ENCODE measurements around the gene RIPPLY3.
"Not testable (repeated sequence)": the region's sequence is repeated elsewhere in the genome, so short reads cannot be mapped to it uniquely, and the experiment has no call there.

RIPPLY3 gene

GRCh38 chr21:37030864-37031263 is 24.4 kb downstream of the RIPPLY3 start:
- TF ChIP-seq CTCF (IDR thresholded peaks at IDR 0.05; ENCODE audit: borderline replicate concordance, control extremely low read depth, extremely low read depth, insufficient read depth, missing control alignments) = no peak
- in situ Hi-C loops (cut with MboI; ENCODE audit: low sequenced_read_pairs, unreplicated experiment) = no loop called here
- no peak for DNase-seq (ENCODE audit: low spot score)

- in situ Hi-C loops (cut with MboI; ENCODE audit: low sequenced_read_pairs, unreplicated experiment) = no loop called here
Measured at GRCh38 chr21:37032293-37032692, 25.8 kb downstream of the RIPPLY3 start.

GRCh38 chr21:37032877-37033471 is 26.5 kb downstream of the RIPPLY3 start:
- in situ Hi-C loops (cut with MboI; ENCODE audit: low sequenced_read_pairs, unreplicated experiment) = no loop called here
- DNase-seq (ENCODE audit: low spot score) = no peak
- TF ChIP-seq CTCF (IDR thresholded peaks at IDR 0.05; ENCODE audit: borderline replicate concordance, control extremely low read depth, extremely low read depth, insufficient read depth, missing control alignments) = no peak

More at GRCh38 chr21:37032293-37032692, 25.8 kb downstream of the RIPPLY3 start:
- DNase-seq (ENCODE audit: low spot score) = no peak
- TF ChIP-seq CTCF (IDR thresholded peaks at IDR 0.05; ENCODE audit: borderline replicate concordance, control extremely low read depth, extremely low read depth, insufficient read depth, missing control alignments) = no peak

GRCh38 chr21:37034394-37034793 is 27.9 kb downstream of the RIPPLY3 start:
- DNase-seq (ENCODE audit: low spot score); in situ Hi-C loops (cut with MboI; ENCODE audit: low sequenced_read_pairs, unreplicated experiment): not testable (repeated sequence)

- in situ Hi-C loops (cut with MboI; ENCODE audit: low sequenced_read_pairs, unreplicated experiment) = no loop called here
- TF ChIP-seq CTCF (IDR thresholded peaks at IDR 0.05; ENCODE audit: borderline replicate concordance, control extremely low read depth, extremely low read depth, insufficient read depth, missing control alignments) = no peak
- no peak for DNase-seq (ENCODE audit: low spot score)
Measured at GRCh38 chr21:37036177-37036576, 29.7 kb downstream of the RIPPLY3 start.

GRCh38 chr21:37039411-37040075 is 33.0 kb downstream of the RIPPLY3 start:
- no peak for TF ChIP-seq CTCF (IDR thresholded peaks at IDR 0.05; ENCODE audit: borderline replicate concordance, control extremely low read depth, extremely low read depth, insufficient read depth, missing control alignments)
- DNase-seq (ENCODE audit: low spot score) = no peak
- in situ Hi-C loops (cut with MboI; ENCODE audit: low sequenced_read_pairs, unreplicated experiment) = no loop called here

- in situ Hi-C loops (cut with MboI; ENCODE audit: low sequenced_read_pairs, unreplicated experiment) = no loop called here
- no peak for DNase-seq (ENCODE audit: low spot score)
- TF ChIP-seq CTCF (IDR thresholded peaks at IDR 0.05; ENCODE audit: borderline replicate concordance, control extremely low read depth, extremely low read depth, insufficient read depth, missing control alignments) = no peak
Measured at GRCh38 chr21:37040212-37040611, 33.7 kb downstream of the RIPPLY3 start.

All from GM13976 (cell line).